A204.1 (cell line): ENCODE measurements around the gene FRMD1.
"Not testable (repeated sequence)": the region's sequence is repeated elsewhere in the genome, so short reads cannot be mapped to it uniquely, and the experiment has no call there.

Experiments
- FAIRE-seq: peaks from 2 replicates; lab custom pipeline; 2012; peaks lifted over from hg19 to GRCh38; lab: Jason Lieb, UNC

The FRMD1 gene

GRCh38 chr6:168077401-168077800, 1.6 kb downstream of the FRMD1 start:
- FAIRE-seq = not testable (repeated sequence)

- no peak for FAIRE-seq
Measured at GRCh38 chr6:168075787-168076202, 3.2 kb downstream of the FRMD1 start.

- FAIRE-seq = no peak
Measured at GRCh38 chr6:168075216-168075615, 3.8 kb downstream of the FRMD1 start.

GRCh38 chr6:168073937-168074730, 4.9 kb downstream of the FRMD1 start:
- FAIRE-seq = no peak

- FAIRE-seq = no peak
Measured at GRCh38 chr6:168072730-168073129, 6.3 kb downstream of the FRMD1 start.

- FAIRE-seq = no peak
Measured at GRCh38 chr6:168072261-168072660, 6.8 kb downstream of the FRMD1 start.

GRCh38 chr6:168071620-168072019, 7.4 kb downstream of the FRMD1 start:
- no peak for FAIRE-seq

GRCh38 chr6:168070804-168071203, 8.2 kb downstream of the FRMD1 start:
- FAIRE-seq = no peak

- FAIRE-seq = no peak
Measured at GRCh38 chr6:168067081-168067759, 11.8 kb downstream of the FRMD1 start.

- FAIRE-seq = no peak
Measured at GRCh38 chr6:168064226-168064807, 14.7 kb downstream of the FRMD1 start.

- FAIRE-seq = no peak
Measured at GRCh38 chr6:168063431-168063830, 15.6 kb downstream of the FRMD1 start.

- FAIRE-seq = no peak
Measured at GRCh38 chr6:168062346-168063289, 16.4 kb downstream of the FRMD1 start.

- no peak for FAIRE-seq
Measured at GRCh38 chr6:168061269-168062210, 17.5 kb downstream of the FRMD1 start.

- no peak for FAIRE-seq
Measured at GRCh38 chr6:168060521-168060931, 18.5 kb downstream of the FRMD1 start.

- no peak for FAIRE-seq
Measured at GRCh38 chr6:168058691-168059551, 20.1 kb downstream of the FRMD1 start.

GRCh38 chr6:168057836-168058235, 21.2 kb downstream of the FRMD1 start:
- no peak for FAIRE-seq

GRCh38 chr6:168056892-168057527, 22.0 kb downstream of the FRMD1 start:
- FAIRE-seq = no peak

- no peak for FAIRE-seq
Measured at GRCh38 chr6:168055696-168056489, 23.1 kb downstream of the FRMD1 start.
